Activated CD4-positive, alpha-beta memory T cell treated with anti-CD3 and anti-CD28 coated beads, Interleukin-2, amount 10 ng/mL, durations not matched to agents 7 days and 5 days (primary cell): ENCODE measurements around the gene NOL9. TPM values are rescaled to one million over a fixed set of nuclear protein-coding genes. Genes with fewer than 3 reads are reported as not detected.
"Not testable (repeated sequence)": the region's sequence is repeated elsewhere in the genome, so short reads cannot be mapped to it uniquely, and the experiment has no call there.

Source experiments
- CTCF ChIA-PET: fragments of 350-600 bp; sonication (Branson Sonifier 250); formaldehyde crosslinking; loops from one replicate; lab custom pipeline; 2021; ENCODE audit warnings: antibody characterized with exemption, inconsistent platforms; lab: Charles Lee
- POLR2A ChIA-PET: fragments of 350-600 bp; sonication (Branson Sonifier 250); formaldehyde crosslinking; loops from one replicate; lab custom pipeline; 2021; ENCODE audit warnings: antibody characterized with exemption; lab: Charles Lee
- DNase-seq: peaks from one replicate; pipeline ENCODE4 v3.0.0-alpha.2; 2020
- H3K27ac Mint-ChIP-seq: one replicate; pipeline ENCODE4 v1.8.0; 2021; ENCODE audit warnings: mild to moderate bottlenecking, mixed read lengths
- H3K27me3 Mint-ChIP-seq: one replicate; pipeline ENCODE4 v1.8.0; 2021; ENCODE audit warnings: mixed read lengths
- H3K36me3 Mint-ChIP-seq: one replicate; pipeline ENCODE4 v1.8.0; 2021; ENCODE audit warnings: low read depth, mixed read lengths
- H3K4me1 Mint-ChIP-seq: one replicate; pipeline ENCODE4 v1.8.0; 2021; ENCODE audit warnings: mixed read lengths
- H3K4me3 Mint-ChIP-seq: one replicate; pipeline ENCODE4 v1.8.0; 2021; ENCODE audit warnings: mild to moderate bottlenecking, mixed read lengths
- H3K9me3 Mint-ChIP-seq: one replicate; pipeline ENCODE4 v1.8.0; 2021; ENCODE audit warnings: mixed read lengths
- total RNA-seq, 2 experiments: library from RNA; stranded (reverse); gene quantifications; one replicate each; pipeline ENCODE4 v1.2.3, GENCODE V29; 2021

The NOL9 gene
- 10 to 100 TPM; 39.1 to 40.8 TPM for total RNA-seq

DNA sequence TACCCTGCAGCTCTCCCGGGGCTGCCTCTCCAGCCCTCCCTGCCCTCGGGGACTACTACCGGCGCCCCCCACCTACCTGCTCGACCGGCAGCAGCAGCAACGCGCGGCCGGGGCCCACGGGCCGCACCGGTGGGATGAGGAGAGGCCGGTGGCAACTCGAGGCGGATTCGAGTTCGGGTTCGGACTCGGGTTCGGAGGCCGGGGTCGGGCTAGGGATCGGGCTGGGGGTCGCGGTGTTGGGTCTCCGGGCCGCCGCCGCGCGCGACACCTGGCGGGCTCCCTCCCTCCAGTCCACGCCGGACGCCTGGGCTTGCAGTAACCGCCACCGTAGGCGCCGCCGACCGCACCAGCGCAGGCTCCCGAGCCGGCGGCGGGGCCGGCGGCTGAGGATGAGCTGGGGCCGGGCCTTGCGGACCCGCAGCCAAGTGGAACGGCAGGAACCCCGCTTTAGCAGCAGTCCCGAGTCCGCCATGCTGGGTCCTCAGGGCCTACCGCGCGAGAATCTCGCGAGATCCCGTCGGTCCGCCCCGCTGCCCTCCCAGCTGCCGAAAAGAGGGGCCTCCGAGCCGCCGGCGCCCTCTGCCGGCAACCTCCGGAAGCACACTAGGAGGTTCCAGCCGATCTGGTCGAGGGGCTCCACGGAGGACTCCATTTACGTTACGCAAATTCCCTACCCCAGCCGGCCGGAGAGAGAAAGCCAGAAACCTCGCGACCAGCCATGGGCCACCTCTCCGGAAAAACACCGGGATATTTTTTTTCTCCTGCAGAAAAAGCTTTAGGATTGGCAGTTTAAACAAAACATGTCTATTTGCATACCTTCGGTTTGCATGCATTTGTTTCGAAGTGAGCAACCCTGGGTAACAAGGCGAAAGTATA, at the start of gene NOL9:
Gene NOL9 (minus strand): TSS at position 483 of the 876 bp plus-strand sequence. CDS start 11 bp downstream, at position 472.
- Mint-ChIP-seq H3K4me3 (peak within 1 kb of the TSS; percentile 75), H3K4me1 (peaks cover 22% of the 10 kb centered on the region), H3K9me3 (no peaks in the 10 kb centered on the region), H3K27me3 (no peaks in the 10 kb centered on the region), H3K27ac (peak within 1 kb of the TSS; percentile 62), H3K36me3 (peaks cover 12% of the 10 kb centered on the region)
- ChIA-PET CTCF (interaction anchor here (0.6 to 3.3 kb wide), 27 partner anchors 8 to 152 kb away, joined by 3 to 30 read pairs (median 5); partner anchors contain the start of genes DNAJC11, PLEKHG5, TNFRSF25 and ZBTB48), POLR2A (interaction anchor here (0.7 to 5.0 kb wide), 18 partner anchors 9 to 79 kb away, joined by 3 to 52 read pairs (median 4); partner anchors contain the start of genes KLHL21, PLEKHG5 and ZBTB48)
- peak; percentile 96 for DNase-seq

DNA sequence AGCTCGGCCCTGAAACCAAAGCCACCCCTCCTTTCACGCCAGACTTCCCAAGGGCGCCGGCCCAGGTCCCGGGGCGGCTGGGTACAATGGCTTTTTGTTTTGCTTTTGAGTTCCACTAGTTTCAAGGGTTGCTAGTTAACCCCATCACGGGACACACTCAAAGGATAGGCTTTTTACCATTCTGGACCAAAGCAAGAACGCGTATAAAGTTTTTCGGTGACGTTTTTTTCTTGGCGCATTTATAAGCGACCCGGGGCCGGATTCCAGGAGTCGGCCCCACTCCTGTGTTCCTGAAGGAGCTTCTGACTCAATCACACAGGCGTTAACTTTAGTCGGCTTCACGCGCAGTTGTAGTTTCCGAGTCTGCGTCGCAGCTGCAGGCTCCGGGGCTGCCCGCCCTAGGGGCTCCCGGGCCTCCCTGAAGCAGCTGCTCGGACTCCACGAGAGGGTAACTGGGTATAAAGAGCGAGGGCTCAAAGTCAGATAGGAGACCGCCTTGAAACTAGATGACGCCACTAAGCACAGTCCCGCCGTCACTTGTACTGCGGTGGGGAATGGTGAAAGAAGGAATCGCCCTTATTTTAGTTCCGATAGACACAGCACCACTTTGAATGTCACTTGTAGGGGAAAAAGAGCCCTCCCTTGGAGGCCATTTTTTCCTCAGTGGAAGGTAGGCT, 49.1 kb upstream of the NOL9 start:
- peak; percentile 63 for DNase-seq
- ChIA-PET CTCF (interaction anchor here (1.1 to 2.1 kb wide), 4 partner anchors 9 to 49 kb away, joined by 5 to 8 read pairs (median 7); partner anchors contain the start of genes NOL9 and TAS1R1), POLR2A (interaction anchor here (0.6 to 7.8 kb wide), 14 partner anchors 9 to 246 kb away, joined by 3 to 94 read pairs (median 14); partner anchors contain the start of genes ACOT7, CAMTA1, NOL9 and PHF13)
- Mint-ChIP-seq H3K36me3 (peaks cover 25% of the 10 kb centered on the region), H3K9me3 (no peaks in the 10 kb centered on the region), H3K4me3 (peak overlapping the region; percentile 81), H3K27me3 (no peaks in the 10 kb centered on the region), H3K4me1 (peaks cover 31% of the 10 kb centered on the region), H3K27ac (peak overlapping the region; percentile 98)

DNA sequence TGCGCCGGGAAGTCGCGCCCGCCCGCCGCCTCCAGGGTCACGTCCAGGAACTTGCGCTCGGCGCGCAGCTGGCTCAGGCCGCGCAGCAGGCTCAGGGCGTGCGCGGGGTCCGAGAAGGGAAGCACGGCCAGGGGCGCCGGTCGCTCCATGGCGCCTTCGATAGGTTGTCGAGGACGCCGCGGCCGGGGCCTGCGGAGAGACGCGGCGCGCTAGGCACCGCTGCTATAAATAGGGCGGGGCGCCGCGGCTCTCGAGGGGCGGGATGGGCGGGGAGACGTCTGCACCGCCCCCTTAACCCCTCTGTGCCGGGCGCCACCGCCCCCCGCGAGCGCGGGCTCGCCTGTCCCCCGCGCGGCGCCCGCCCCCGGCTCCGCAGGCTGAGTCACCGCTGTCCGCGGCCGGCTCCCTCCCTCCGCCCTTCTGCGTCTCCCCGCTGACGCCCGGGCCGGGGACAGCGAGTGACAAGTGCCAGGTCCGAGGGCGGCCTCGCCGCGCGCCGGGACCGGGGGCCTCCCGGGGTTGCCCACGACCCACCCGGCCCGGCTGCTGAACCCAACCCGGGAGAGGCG, 48.4 kb upstream of the NOL9 start, which contains the start of gene KLHL21:
Gene KLHL21 (minus strand): TSS at position 201 of the 569 bp plus-strand sequence. CDS start 52 bp downstream, at position 149.
- H3K27me3 Mint-ChIP-seq, result no peaks in the 10 kb centered on the region
- peak; percentile 88 for DNase-seq
- peak within 1 kb of the TSS; percentile 98 for H3K27ac Mint-ChIP-seq
- ChIA-PET CTCF (interaction anchor here (0.7 to 2.0 kb wide), 7 partner anchors 9 to 50 kb away, joined by 3 to 8 read pairs (median 5); no protein-coding TSS in a partner anchor), POLR2A (interaction anchor here (0.5 to 7.8 kb wide), 16 partner anchors 9 to 245 kb away, joined by 3 to 94 read pairs (median 10); partner anchors contain the start of genes ACOT7, CAMTA1, NOL9 and PHF13)
- peak within 1 kb of the TSS; percentile 86 for H3K4me3 Mint-ChIP-seq
- peaks cover 33% of the 10 kb centered on the region for H3K4me1 Mint-ChIP-seq
- no peaks in the 10 kb centered on the region for H3K9me3 Mint-ChIP-seq
- H3K36me3 Mint-ChIP-seq, result peaks cover 30% of the 10 kb centered on the region

DNA sequence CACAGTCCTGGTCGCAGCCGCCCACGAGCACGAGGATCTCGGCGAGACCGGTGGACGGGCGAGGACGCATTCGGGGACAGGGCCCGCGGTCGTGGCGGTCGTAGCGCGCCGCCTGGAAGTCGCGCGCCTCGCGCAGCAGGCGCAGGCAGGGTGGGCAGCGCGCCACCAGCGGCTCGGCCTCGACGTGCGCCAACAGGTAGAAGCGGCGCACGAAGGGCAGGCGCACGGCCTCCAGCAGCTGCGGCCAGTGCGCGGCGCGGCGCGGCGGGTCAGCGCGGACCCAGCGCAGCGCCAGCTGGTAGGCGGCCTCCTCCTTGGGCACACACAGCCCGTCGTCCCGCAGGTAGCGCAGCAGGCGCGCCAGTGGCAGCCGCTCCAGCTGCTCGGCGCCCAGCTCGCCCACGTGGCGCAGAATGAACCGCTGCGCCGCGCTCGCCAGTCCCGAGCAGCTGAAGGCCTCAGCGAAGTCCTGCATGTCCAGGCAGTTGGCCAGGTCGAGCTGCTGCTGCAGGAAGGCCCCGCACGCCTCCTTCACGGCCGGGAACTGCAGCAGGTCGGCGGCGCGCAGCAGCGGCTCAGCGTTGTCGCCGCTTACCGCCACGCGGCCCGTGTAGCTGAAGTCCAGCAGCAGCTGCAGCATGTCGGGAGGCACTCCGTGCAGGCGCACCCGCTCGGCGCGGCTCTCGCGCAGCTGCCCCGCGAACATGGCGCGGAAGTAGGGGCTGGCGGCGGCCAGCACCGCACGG, 47.8 kb upstream of the NOL9 start:
- H3K36me3 Mint-ChIP-seq, result peaks cover 37% of the 10 kb centered on the region
- H3K27ac Mint-ChIP-seq, result peak overlapping the region; percentile 98
- H3K4me3 Mint-ChIP-seq, result peak overlapping the region; percentile 86
- no peaks in the 10 kb centered on the region for H3K9me3 Mint-ChIP-seq
- no peaks in the 10 kb centered on the region for H3K27me3 Mint-ChIP-seq
- CTCF ChIA-PET, result interaction anchor here (0.7 to 2.9 kb wide), 11 partner anchors 10 to 112 kb away, joined by 3 to 22 read pairs (median 5); partner anchors contain the start of genes NOL9, PLEKHG5, TAS1R1 and ZBTB48
- POLR2A ChIA-PET, result interaction anchor here (0.9 to 7.8 kb wide), 15 partner anchors 10 to 209 kb away, joined by 3 to 94 read pairs (median 13); partner anchors contain the start of genes ACOT7, CAMTA1, NOL9 and PHF13
- peaks cover 39% of the 10 kb centered on the region for H3K4me1 Mint-ChIP-seq
- no peak for DNase-seq

DNA sequence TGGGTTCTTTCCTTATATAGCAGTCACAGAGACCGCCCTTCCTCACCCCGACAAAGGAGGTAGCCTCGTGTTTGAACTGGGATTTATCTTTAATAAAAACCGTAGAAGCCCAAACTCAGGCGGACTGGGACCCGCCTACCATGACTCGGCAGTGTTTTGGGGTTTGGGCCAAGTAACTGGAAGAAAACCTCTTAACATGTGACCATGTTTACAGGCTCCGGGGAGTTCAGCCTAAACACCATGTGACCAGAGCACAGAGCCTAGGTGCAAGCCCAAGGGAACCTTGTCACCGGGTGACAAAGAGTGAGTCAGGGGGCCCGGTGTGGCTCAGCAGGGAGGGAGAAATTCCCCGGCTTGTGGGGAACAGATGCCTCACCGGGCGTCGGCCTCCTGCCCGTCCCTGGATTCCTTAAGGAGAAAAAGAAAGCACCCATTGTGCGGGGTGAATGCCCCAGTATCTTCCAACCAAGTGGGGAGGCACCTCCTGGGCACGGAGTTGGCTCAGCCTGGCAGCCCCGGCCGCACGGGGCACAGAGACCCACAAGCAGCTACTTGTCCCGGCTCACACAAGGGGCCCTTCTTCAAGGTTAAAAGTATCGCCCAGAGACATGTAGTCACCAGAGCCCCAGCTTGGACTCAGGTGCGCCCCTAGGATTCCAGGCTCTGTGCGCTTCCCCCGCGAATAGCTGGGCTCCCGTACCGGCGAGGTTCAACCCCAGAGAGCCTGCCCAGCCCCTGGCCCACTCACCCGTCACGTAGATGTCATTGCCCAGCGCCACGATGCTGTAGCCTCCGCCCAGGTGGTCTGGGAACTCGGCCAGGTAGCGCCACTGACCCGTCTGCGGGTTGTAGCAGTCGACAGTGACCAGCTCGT, 47.0 kb upstream of the NOL9 start:
- POLR2A ChIA-PET, result interaction anchor here (0.9 to 7.8 kb wide), 19 partner anchors 11 to 208 kb away, joined by 3 to 94 read pairs (median 7); partner anchors contain the start of genes ACOT7, CAMTA1, DNAJC11 and NOL9
- no peaks in the 10 kb centered on the region for H3K9me3 Mint-ChIP-seq
- CTCF ChIA-PET, result interaction anchor here (0.9 to 2.9 kb wide), 12 partner anchors 10 to 396 kb away, joined by 3 to 22 read pairs (median 6); partner anchors contain the start of genes NOL9, PLEKHG5, TAS1R1 and THAP3

DNA sequence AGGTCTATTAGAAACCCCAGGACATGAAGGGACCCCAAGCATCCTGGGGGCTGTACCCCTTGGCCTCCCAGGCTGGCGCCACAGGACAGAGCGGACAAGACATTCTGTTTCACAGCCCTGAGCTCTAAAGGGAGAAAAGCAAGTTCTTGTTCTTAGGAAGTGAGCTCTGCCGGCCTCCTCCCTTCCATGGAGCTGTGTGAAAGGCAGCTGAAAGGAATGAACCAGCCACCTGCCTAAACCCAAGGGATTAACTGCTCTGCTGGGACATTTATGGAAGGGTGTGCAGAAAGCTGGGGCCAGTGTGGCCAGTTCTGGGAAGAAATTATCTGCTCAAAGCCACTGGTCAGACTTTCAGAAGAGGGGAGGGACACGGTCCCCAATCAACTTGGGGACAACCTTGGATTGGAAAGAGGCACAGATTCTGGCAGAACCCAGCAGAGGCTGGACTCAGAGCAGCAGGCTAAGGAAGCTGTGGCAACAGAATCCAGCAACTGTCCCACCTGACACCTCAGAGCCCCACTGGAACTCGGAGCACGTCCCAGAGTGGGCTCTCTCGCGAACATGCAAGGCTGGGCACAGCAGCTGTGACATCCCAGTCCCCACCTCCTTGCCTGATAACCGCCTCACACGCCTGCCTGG, 46.2 kb upstream of the NOL9 start:
- Mint-ChIP-seq H3K27me3 (no peaks in the 10 kb centered on the region), H3K36me3 (peaks cover 48% of the 10 kb centered on the region), H3K9me3 (no peaks in the 10 kb centered on the region), H3K27ac (peak overlapping the region; percentile 88), H3K4me3 (peak overlapping the region; percentile 86), H3K4me1 (peaks cover 49% of the 10 kb centered on the region)
- no peak for DNase-seq
- CTCF ChIA-PET, result interaction anchor here (0.8 to 2.9 kb wide), 11 partner anchors 11 to 395 kb away, joined by 3 to 22 read pairs (median 5); partner anchors contain the start of genes NOL9, PLEKHG5, TAS1R1 and THAP3
- POLR2A ChIA-PET, result interaction anchor here (0.9 to 7.8 kb wide), 15 partner anchors 11 to 141 kb away, joined by 3 to 94 read pairs (median 5); partner anchors contain the start of genes DNAJC11, NOL9, PHF13 and PLEKHG5

More for the DNA sequence above, 47.0 kb upstream of the NOL9 start:
- H3K4me3 Mint-ChIP-seq, result peak overlapping the region; percentile 86
- peaks cover 40% of the 10 kb centered on the region for H3K36me3 Mint-ChIP-seq
- H3K4me1 Mint-ChIP-seq, result peaks cover 42% of the 10 kb centered on the region
- peak overlapping the region; percentile 88 for H3K27ac Mint-ChIP-seq
- peak; percentile 85 for DNase-seq
- no peaks in the 10 kb centered on the region for H3K27me3 Mint-ChIP-seq

DNA sequence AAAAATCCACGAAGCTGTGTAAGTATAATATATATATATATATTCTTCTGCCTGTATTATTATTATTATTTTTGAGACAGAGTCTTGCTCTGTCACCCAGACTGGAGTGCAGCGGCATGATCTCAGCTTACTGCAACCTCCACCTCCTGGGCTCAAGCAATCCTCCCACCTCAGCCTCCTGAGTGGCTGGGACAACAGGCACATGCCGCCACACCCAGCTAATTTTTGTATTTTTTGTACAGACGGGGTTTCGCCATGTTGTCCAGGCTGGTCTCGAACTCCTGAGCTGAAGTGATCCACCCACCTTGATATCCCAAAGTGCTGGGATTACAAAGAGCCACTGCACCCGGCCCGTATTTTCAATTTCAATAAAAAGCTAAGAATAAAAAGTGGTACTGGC, 45.7 kb upstream of the NOL9 start:
- H3K27me3 Mint-ChIP-seq, H3K9me3 Mint-ChIP-seq, DNase-seq: not testable (repeated sequence)
- ChIA-PET CTCF (interaction anchor here (0.5 to 2.9 kb wide), 12 partner anchors 10 to 395 kb away, joined by 3 to 22 read pairs (median 4); partner anchors contain the start of genes NOL9, PLEKHG5, TAS1R1 and THAP3), POLR2A (interaction anchor here (0.9 to 7.8 kb wide), 15 partner anchors 11 to 140 kb away, joined by 3 to 94 read pairs (median 5); partner anchors contain the start of genes DNAJC11, NOL9, PHF13 and PLEKHG5)
- Mint-ChIP-seq H3K36me3 (peaks cover 53% of the 10 kb centered on the region), H3K27ac (peak overlapping the region; percentile 88), H3K4me3 (peak overlapping the region; percentile 86), H3K4me1 (peaks cover 47% of the 10 kb centered on the region)

DNA sequence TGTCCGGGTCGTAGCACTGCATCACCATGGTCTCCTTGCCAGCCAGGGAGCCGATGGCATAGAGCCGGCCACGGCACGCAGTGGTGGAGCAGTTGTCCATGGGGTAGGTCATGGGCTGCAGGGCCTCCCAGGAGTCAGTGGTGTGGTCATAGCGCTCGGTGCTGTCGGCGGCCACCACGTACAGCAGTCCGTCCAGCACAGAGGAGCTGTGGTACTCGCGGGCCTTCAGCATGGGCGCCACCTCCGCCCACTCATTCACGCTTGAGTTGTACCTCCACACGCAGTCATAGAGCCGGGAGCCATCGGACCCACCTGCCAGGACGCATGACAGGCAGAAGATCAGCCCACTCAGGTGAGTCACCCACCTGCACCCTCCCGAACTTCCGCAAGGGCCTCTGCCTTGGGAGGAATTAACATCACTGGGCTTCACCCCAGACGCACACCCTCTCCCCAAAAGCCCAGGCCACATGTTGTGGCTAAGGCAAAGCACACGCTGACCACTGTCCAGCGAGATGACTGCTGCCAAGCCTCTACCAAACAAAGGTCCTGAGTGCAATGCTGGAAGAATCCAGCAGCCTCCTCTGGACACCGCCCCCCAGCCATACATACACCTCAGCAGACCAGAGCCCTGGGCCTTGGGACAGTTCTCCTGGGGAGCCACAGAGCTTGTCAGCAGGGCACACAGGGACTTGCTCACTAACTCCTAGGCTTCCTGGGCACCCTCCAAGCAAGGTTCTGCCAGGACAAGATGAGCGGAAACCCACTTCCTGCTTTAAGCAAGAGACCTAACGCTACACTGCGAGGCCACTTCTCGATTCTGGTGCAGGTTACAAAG, 45.0 kb upstream of the NOL9 start:
- H3K4me3 Mint-ChIP-seq, result peak overlapping the region; percentile 86
- peak; percentile 65 for DNase-seq
- peaks cover 45% of the 10 kb centered on the region for H3K4me1 Mint-ChIP-seq
- H3K36me3 Mint-ChIP-seq, result peaks cover 58% of the 10 kb centered on the region
- no peaks in the 10 kb centered on the region for H3K9me3 Mint-ChIP-seq
- CTCF ChIA-PET, result interaction anchor here (0.5 to 2.9 kb wide), 11 partner anchors 10 to 191 kb away, joined by 3 to 22 read pairs (median 5); partner anchors contain the start of genes NOL9, PLEKHG5, TAS1R1 and THAP3
- no peaks in the 10 kb centered on the region for H3K27me3 Mint-ChIP-seq
- POLR2A ChIA-PET, result interaction anchor here (1.2 to 7.8 kb wide), 13 partner anchors 10 to 136 kb away, joined by 3 to 94 read pairs (median 5); partner anchors contain the start of genes DNAJC11, NOL9, PHF13 and PLEKHG5
- peak overlapping the region; percentile 88 for H3K27ac Mint-ChIP-seq

DNA sequence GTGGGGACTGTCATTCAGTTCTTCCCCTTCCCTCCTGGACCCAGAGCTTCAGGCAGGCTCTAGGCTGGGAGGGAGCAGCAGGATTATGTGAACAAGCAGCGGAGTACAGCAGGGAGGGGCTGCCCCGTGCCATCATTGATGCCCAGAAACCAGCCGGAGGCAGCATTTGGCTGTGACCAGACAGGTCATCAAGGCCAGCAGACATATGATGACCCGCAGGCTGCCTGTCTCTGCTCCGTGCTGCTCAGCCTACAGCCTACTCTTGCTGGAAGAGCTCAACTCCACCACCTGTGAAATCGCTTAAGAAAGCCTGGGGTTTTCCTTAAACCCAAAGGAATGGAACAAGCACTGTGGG, 43.4 kb upstream of the NOL9 start:
- Mint-ChIP-seq H3K27ac (no peak overlapping the region), H3K36me3 (peaks cover 66% of the 10 kb centered on the region), H3K9me3 (no peaks in the 10 kb centered on the region), H3K4me1 (peaks cover 41% of the 10 kb centered on the region), H3K4me3 (no peak overlapping the region), H3K27me3 (no peaks in the 10 kb centered on the region)
- CTCF ChIA-PET, result interaction anchor here (1.0 kb wide), 1 partner anchor 49 kb away, joined by 3 read pairs; no protein-coding TSS in a partner anchor
- DNase-seq, result no peak
- POLR2A ChIA-PET, result interaction anchor here (1.8 to 7.8 kb wide), 2 partner anchors 17 to 43 kb away, joined by 8 to 94 read pairs; partner anchors contain the start of genes NOL9, TAS1R1 and ZBTB48
